Astrocyte (in vitro differentiated cells and primary cell): ENCODE measurements around the gene PEX11A. TPM values are rescaled to one million over a fixed set of nuclear protein-coding genes. Genes with fewer than 3 reads are reported as not detected.

Experiments used
- DNase-seq: peaks from one replicate; pipeline ENCODE4 v3.0.0-alpha.2; 2010; ENCODE audit warnings: low read depth
- FAIRE-seq: peaks from 2 replicates; lab custom pipeline; 2011; peaks lifted over from hg19 to GRCh38; lab: Jason Lieb, UNC
- H2AFZ ChIP-seq: 2 replicates; pipeline ENCODE4 v1.6.0; 2012; ENCODE audit warnings: low read depth, low read length, inconsistent platforms
- H3K27ac ChIP-seq: 2 replicates; pipeline ENCODE4 v1.5.1; 2011; ENCODE audit warnings: low read depth, low read length, inconsistent platforms
- H3K27me3 ChIP-seq: 2 replicates; pipeline ENCODE4 v1.6.0; 2011; ENCODE audit warnings: low read length, inconsistent platforms; ENCODE audit not compliant: insufficient read depth
- H3K36me3 ChIP-seq: 2 replicates; pipeline ENCODE4 v1.5.1; 2011; ENCODE audit warnings: low read length, inconsistent platforms; ENCODE audit not compliant: insufficient read depth
- H3K4me1 ChIP-seq: 2 replicates; pipeline ENCODE4 v1.5.1; 2011; ENCODE audit warnings: low read length, inconsistent platforms; ENCODE audit not compliant: insufficient read depth
- H3K4me2 ChIP-seq: 2 replicates; pipeline ENCODE4 v1.6.0; 2012; ENCODE audit warnings: low read length, inconsistent platforms
- H3K4me3 ChIP-seq: 2 replicates; pipeline ENCODE4 v1.5.1; 2011; ENCODE audit warnings: low read depth, mild to moderate bottlenecking, low read length, inconsistent platforms; ENCODE audit not compliant: insufficient read depth
- H3K79me2 ChIP-seq: 2 replicates; pipeline ENCODE4 v1.6.0; 2012; ENCODE audit warnings: mild to moderate bottlenecking, low read length, inconsistent platforms; ENCODE audit not compliant: insufficient read depth
- H3K9ac ChIP-seq: 2 replicates; pipeline ENCODE4 v1.6.0; 2012; ENCODE audit warnings: mild to moderate bottlenecking, low read length, inconsistent platforms
- H3K9me3 ChIP-seq: 2 replicates; pipeline ENCODE4 v1.5.1; 2012; ENCODE audit warnings: low read depth, mild to moderate bottlenecking, low read length, inconsistent platforms; ENCODE audit not compliant: insufficient read depth
- H4K20me1 ChIP-seq: 2 replicates; pipeline ENCODE4 v1.6.0; 2012; ENCODE audit warnings: low read length, inconsistent platforms; ENCODE audit not compliant: insufficient read depth
- H3K27ac Mint-ChIP-seq: one replicate; pipeline ENCODE4 v1.8.0; 2021; ENCODE audit warnings: mild to moderate bottlenecking, mixed read lengths; ENCODE audit not compliant: unreplicated experiment
- H3K27me3 Mint-ChIP-seq: one replicate; pipeline ENCODE4 v1.8.0; 2021; ENCODE audit warnings: low read depth, mixed read lengths; ENCODE audit not compliant: unreplicated experiment
- H3K36me3 Mint-ChIP-seq: one replicate; pipeline ENCODE4 v1.8.0; 2021; ENCODE audit warnings: low read depth, mixed read lengths; ENCODE audit not compliant: unreplicated experiment
- H3K4me1 Mint-ChIP-seq: one replicate; pipeline ENCODE4 v1.8.0; 2021; ENCODE audit warnings: low read depth, mixed read lengths; ENCODE audit not compliant: unreplicated experiment
- H3K4me3 Mint-ChIP-seq: one replicate; pipeline ENCODE4 v1.8.0; 2021; ENCODE audit warnings: mild to moderate bottlenecking, moderate library complexity, mixed read lengths; ENCODE audit not compliant: unreplicated experiment
- H3K9me3 Mint-ChIP-seq: one replicate; pipeline ENCODE4 v1.8.0; 2021; ENCODE audit warnings: mild to moderate bottlenecking, mixed read lengths; ENCODE audit not compliant: unreplicated experiment
- EZH2 ChIP-seq: IDR thresholded peaks from 2 replicates; pipeline ENCODE4 v1.6.1; 2012; ENCODE audit warnings: mild to moderate bottlenecking, low read length, inconsistent platforms; ENCODE audit not compliant: insufficient read depth
- total RNA-seq: library from RNA; stranded (reverse); gene quantifications from 2 replicates; pipeline ENCODE4 v1.2.1, GENCODE V29; 2021
- TF ChIP-seq, protein P1 (sequence below): IDR thresholded peaks from 2 replicates; pipeline ENCODE4 v1.5.1; 2011; ENCODE audit warnings: low read depth, mild to moderate bottlenecking, inconsistent platforms, low read length, moderate library complexity; ENCODE audit not compliant: insufficient read depth

The PEX11A gene
- total RNA-seq, 1 donor from 2014 or later: 2.1 TPM

GRCh38 chr15:89679212-89679611, 11.3 kb downstream of the PEX11A start, which contains the start of gene PLIN1:
TSS of gene PLIN1 (minus strand) at chr15:89679367. CDS start at chr15:89677489, 1,878 bp downstream.
- Histone ChIP-seq H3K9me3 (no peaks in the 10 kb centered on the region), H2AFZ (no peak within 1 kb of the TSS), H3K79me2 (no peaks in the 10 kb centered on the region), H3K4me3 (no peak within 1 kb of the TSS), H4K20me1 (no peaks in the 10 kb centered on the region), H3K4me2 (no peak within 1 kb of the TSS), H3K27ac (no peak within 1 kb of the TSS), H3K27me3 (no peaks in the 10 kb centered on the region), H3K36me3 (no peaks in the 10 kb centered on the region), H3K4me1 (no peaks in the 10 kb centered on the region), H3K9ac (no peak within 1 kb of the TSS)
- no peak within 1 kb of the TSS for H3K4me3 Mint-ChIP-seq
- H3K27ac Mint-ChIP-seq: no peak within 1 kb of the TSS
- DNase-seq (no peak), FAIRE-seq (no peak)
- H3K4me1 Mint-ChIP-seq: no peaks in the 10 kb centered on the region
- TF ChIP-seq, protein P1, sequence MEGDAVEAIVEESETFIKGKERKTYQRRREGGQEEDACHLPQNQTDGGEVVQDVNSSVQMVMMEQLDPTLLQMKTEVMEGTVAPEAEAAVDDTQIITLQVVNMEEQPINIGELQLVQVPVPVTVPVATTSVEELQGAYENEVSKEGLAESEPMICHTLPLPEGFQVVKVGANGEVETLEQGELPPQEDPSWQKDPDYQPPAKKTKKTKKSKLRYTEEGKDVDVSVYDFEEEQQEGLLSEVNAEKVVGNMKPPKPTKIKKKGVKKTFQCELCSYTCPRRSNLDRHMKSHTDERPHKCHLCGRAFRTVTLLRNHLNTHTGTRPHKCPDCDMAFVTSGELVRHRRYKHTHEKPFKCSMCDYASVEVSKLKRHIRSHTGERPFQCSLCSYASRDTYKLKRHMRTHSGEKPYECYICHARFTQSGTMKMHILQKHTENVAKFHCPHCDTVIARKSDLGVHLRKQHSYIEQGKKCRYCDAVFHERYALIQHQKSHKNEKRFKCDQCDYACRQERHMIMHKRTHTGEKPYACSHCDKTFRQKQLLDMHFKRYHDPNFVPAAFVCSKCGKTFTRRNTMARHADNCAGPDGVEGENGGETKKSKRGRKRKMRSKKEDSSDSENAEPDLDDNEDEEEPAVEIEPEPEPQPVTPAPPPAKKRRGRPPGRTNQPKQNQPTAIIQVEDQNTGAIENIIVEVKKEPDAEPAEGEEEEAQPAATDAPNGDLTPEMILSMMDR: no peak
- TF ChIP-seq EZH2: no peak
- peaks cover 26% of the 10 kb centered on the region for H3K27me3 Mint-ChIP-seq
- peaks cover 5% of the 10 kb centered on the region for H3K36me3 Mint-ChIP-seq
- no peaks in the 10 kb centered on the region for H3K9me3 Mint-ChIP-seq

GRCh38 chr15:89677381-89677780, 13.2 kb downstream of the PEX11A start:
- no peak overlapping the region for H3K27ac Mint-ChIP-seq
- no peak overlapping the region for H3K27ac ChIP-seq
- no peak for FAIRE-seq
- H3K36me3 ChIP-seq: no peaks in the 10 kb centered on the region
- TF ChIP-seq EZH2: no peak
- TF ChIP-seq, protein P1: no peak
- no peaks in the 10 kb centered on the region for H3K79me2 ChIP-seq
- peaks cover 33% of the 10 kb centered on the region for H3K27me3 Mint-ChIP-seq
- no peaks in the 10 kb centered on the region for H3K27me3 ChIP-seq
- H3K9me3 ChIP-seq: no peaks in the 10 kb centered on the region
- no peak overlapping the region for H3K4me3 ChIP-seq
- H2AFZ ChIP-seq: no peak overlapping the region
- no peaks in the 10 kb centered on the region for H3K4me1 ChIP-seq
- H3K4me1 Mint-ChIP-seq: no peaks in the 10 kb centered on the region
- no peak overlapping the region for H3K4me3 Mint-ChIP-seq
- H3K9me3 Mint-ChIP-seq: peaks cover 2% of the 10 kb centered on the region
- H3K9ac ChIP-seq: no peak overlapping the region
- no peaks in the 10 kb centered on the region for H3K36me3 Mint-ChIP-seq
- no peaks in the 10 kb centered on the region for H4K20me1 ChIP-seq
- no peak overlapping the region for H3K4me2 ChIP-seq
- DNase-seq: no peak

DNA sequence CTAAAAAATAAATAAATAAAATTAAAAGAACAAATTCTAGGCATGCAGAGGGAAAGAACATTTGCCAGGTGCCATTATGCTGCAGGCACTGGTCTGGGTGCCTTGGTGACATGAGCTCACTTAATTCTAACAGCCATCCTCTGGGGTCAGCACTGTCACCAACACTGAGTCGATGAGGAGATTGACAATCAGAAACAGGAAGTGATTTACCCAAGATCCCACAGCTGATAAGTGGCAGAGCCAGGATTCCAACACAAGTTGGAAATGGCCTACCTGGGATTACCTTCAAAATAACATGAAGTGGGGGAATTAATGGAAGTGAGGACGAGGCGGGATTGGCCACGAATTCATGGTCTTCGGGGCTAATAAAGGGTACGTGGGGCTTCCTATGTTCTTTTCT, 14.9 kb downstream of the PEX11A start:
- peaks cover 44% of the 10 kb centered on the region for H3K27me3 Mint-ChIP-seq
- DNase-seq (no peak), FAIRE-seq (no peak)
- Histone ChIP-seq H3K4me1 (no peaks in the 10 kb centered on the region), H3K9me3 (no peaks in the 10 kb centered on the region), H3K4me3 (no peak overlapping the region), H3K4me2 (no peak overlapping the region), H3K79me2 (no peaks in the 10 kb centered on the region), H3K9ac (no peak overlapping the region), H3K27ac (no peak overlapping the region), H2AFZ (no peak overlapping the region), H3K36me3 (no peaks in the 10 kb centered on the region), H3K27me3 (no peaks in the 10 kb centered on the region), H4K20me1 (no peaks in the 10 kb centered on the region)
- no peaks in the 10 kb centered on the region for H3K36me3 Mint-ChIP-seq
- H3K9me3 Mint-ChIP-seq: peaks cover 6% of the 10 kb centered on the region
- no peak overlapping the region for H3K4me3 Mint-ChIP-seq
- TF ChIP-seq, protein P1: no peak
- TF ChIP-seq EZH2: no peak
- H3K27ac Mint-ChIP-seq: no peak overlapping the region
- peaks cover 7% of the 10 kb centered on the region for H3K4me1 Mint-ChIP-seq
